ENCODE measurements around the gene MACROD2. TPM values are rescaled to one million over a fixed set of nuclear protein-coding genes. Genes with fewer than 3 reads are reported as not detected.

Gene MACROD2
- total RNA-seq, 1 experiment from 2014 or later = 3.7 TPM

- CTCF ChIA-PET = no interaction called here
- RAD21 ChIA-PET (ENCODE audit: low non-redundant PET in 1 of 2, low total read pairs in 2 of 2, uncharacterized antibody in 2 of 2, unreplicated experiment in 2 of 2) = no interaction called here
- ATAC-seq (no peak), DNase-seq (ENCODE audit: low read depth, low spot score) (no peak)
- H3K9ac ChIP-seq (ENCODE audit: low read length) = no peak overlapping the region
- intact Hi-C loops (cut with micrococcal nuclease) = no loop called here
- H3K9me2 ChIP-seq (ENCODE audit: insufficient read depth) = no peaks in the 10 kb centered on the region
- no peaks in the 10 kb centered on the region for H3K4me1 ChIP-seq (ENCODE audit: control insufficient read depth in 1 of 2, insufficient read depth in 2 of 2, low read length in 2 of 2)
- H3K27me3 ChIP-seq (ENCODE audit: insufficient read depth, low read length) = no peaks in the 10 kb centered on the region
- TF ChIP-seq ZBTB33 (IDR thresholded peaks at IDR 0.05; ENCODE audit: extremely low read depth, insufficient replicate concordance, low read length) (no peak), ZNF274 (IDR thresholded peaks at IDR 0.05; ENCODE audit: low read depth, low read length) (no peak), YY1 (IDR thresholded peaks at IDR 0.05; ENCODE audit: extremely low read depth, insufficient replicate concordance, low read depth, low read length) (no peak), CBX3 (IDR thresholded peaks at IDR 0.05; ENCODE audit: low read depth) (no peak), FOSL1 (IDR thresholded peaks at IDR 0.05; ENCODE audit: low read depth) (no peak), ELF1 (IDR thresholded peaks at IDR 0.05; ENCODE audit: borderline replicate concordance, low read depth) (no peak), ZFX (IDR thresholded peaks at IDR 0.05) (no peak), EZH2phosphoT487 (IDR thresholded peaks at IDR 0.05; ENCODE audit: borderline replicate concordance) (no peak), RAD21 (IDR thresholded peaks at IDR 0.05; ENCODE audit: low read depth) (no peak)
- H3K79me2 ChIP-seq (ENCODE audit: insufficient read depth, low read length) = no peaks in the 10 kb centered on the region
- no peak overlapping the region for H3K4me3 ChIP-seq (replicated peaks in 1 of 2; ENCODE audit: low read depth in 1 of 2, low read length in 2 of 2)
- POLR2A ChIA-PET = no interaction called here
- H3K9me3 ChIP-seq (ENCODE audit: control insufficient read depth in 1 of 2, insufficient read depth in 1 of 2, low read depth in 1 of 2, low read length in 2 of 2) = peaks cover 0 to 4% of the 10 kb centered on the region in 2 experiments; a peak in 1 of 4 replicates
- H2AFZ ChIP-seq (ENCODE audit: low read depth, low read length, poor library complexity, severe bottlenecking) = no peak overlapping the region
- no peak overlapping the region for H3K27ac ChIP-seq (ENCODE audit: low read depth, low read length)
- no peak overlapping the region for H3K4me2 ChIP-seq (ENCODE audit: low read length)
- H3K36me3 ChIP-seq (ENCODE audit: control insufficient read depth in 1 of 2, insufficient read depth in 2 of 2, low read length in 2 of 2) = no peaks in the 10 kb centered on the region
- BruUV-seq (replicated peaks) = no TSS peak
- H4K20me1 ChIP-seq (ENCODE audit: insufficient read depth) = no peaks in the 10 kb centered on the region
Measured at GRCh38 chr20:15976047-15976736, 1980.9 kb downstream of the MACROD2 start.

Measured in HCT116 (cell line).